GM18907 (cell line): ENCODE measurements around the gene SEPTIN14.
"Not testable (repeated sequence)": the region's sequence is repeated elsewhere in the genome, so short reads cannot be mapped to it uniquely, and the experiment has no call there.

Experiments used
- ATAC-seq: cut with Tn5 transposase; IDR thresholded peaks from one replicate; pipeline ENCODE4 v1.9.1; 2021; ENCODE audit warnings: mild to moderate bottlenecking, moderate library complexity; ENCODE audit not compliant: unreplicated experiment

SEPTIN14 gene

DNA sequence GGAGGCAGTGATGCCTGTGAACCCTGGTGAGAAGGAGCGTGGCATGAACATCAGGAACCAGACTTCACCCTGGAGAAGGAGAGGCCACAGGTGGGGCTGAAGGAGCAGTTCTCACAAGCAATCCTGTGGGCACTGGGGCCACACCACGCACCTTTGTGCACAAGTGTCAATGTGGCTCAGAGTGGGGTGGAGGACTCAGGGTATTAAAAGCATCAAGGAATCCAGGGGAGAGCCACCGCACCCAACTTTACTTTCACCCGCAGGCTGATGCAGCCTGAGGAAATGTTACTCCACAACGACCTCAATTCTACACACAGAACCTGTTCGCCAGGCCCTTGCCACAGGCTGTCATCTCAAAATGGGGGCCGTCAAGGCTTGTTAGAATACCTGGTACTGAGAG lies 77.1 kb downstream of the SEPTIN14 start:
- ATAC-seq: not testable (repeated sequence)

DNA sequence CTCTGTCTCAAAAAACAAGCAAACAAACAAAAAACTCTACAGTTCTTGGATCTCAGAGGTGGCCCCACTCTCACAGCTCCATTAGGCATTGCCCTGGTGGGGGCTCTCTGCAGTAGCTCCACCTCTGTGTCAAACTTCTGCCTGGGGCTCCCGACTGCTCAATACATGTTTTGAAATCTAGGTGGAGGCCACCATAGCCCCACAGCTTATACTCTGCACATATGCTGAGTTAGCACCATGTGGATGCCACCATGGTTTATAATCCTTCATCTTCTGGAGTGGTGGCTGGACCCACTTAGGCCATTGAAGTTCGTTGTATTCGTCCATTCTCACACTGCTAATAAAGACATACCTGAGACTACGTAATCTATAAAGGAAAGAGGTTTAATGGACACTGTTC lies 78.4 kb downstream of the SEPTIN14 start:
- no peak for ATAC-seq

DNA sequence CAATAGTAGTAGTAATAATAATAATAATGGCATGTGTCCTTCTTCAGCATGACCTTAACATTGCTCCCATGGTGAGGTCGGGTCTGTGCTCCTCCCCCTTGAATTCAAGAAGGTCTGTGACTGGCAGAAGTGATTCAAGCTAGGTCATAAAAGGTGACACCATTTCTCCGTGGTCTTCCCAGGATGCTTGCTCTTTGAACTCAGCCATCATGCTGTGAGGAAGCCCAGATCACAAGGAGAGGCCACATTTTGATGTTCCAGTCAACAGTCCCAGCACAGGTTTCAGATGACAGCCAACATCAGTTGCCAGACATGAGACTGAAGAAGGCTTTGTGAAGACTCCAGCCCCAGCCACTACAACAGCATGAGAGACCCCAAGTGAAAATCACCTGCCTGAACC lies 83.9 kb downstream of the SEPTIN14 start:
- ATAC-seq: no peak

DNA sequence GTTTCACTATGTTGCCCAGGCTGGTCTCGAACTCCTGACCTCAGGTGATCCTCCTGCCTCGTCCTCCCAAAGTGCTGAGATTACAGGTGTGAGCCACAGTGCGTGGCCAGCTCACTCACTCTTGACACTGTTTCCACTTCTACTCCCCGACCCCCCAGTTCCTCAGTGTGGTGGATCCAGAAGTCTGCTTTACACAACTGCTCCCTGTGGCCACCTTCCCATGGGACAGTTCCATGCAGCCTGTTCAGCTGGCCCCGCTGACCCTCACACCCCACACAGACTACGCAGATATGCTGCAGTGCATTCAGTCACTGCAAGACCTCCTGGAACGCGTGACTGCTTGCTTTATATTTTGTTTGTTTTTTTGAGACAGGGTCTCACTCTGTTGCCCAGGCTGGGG lies 86.4 kb downstream of the SEPTIN14 start:
- no peak for ATAC-seq

DNA sequence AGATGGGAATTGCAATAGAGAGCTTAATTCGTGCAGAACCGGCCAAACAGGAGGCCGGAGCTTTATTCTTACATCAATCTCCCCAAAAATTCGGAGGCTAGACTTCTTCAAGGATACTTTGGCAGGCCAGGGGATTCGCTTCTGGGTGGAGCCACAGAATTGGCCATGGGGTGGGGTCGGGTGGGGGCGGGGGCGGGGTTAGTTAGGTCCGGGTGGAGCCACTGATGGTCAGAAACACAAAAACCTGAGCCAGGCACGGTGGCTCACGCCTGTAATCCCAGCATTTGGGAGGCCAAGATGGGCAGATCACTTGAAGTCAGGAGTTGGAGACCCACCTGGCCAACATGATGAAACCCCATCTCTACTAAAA lies 87.5 kb downstream of the SEPTIN14 start:
- ATAC-seq: no peak

DNA sequence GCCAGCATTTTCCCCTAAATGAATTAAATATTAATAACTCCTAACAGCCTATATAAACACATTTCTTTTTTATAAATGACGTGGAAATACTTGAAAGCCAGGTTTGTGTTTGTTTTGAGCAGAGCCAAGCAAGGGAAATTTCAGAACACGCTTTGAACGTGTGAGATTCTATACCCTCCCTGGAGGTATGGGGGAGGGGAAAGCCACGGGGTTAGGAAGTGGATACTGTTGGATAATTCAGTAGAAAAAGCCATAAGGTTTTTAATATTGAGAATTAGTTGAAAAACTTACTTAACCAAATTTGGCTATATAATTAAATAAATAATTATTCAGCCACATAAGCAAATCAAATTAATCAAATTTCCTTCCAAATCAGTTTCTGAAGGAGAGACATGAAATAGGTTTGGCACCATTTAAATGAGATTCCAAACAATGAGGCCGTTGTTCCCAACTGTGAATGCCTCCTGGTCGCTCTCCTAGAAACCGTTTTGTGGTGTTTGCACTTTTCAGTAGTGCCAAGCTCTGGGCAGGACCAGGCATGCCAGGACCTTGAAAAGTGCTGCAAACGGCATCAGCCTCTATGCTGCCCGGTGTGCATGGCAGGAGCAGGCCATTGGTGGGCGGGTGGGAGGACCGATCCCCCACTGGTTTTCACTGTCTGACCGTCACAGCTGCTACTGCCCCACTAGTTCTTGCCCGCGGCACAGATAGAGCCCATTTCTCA lies 88.1 kb downstream of the SEPTIN14 start:
- no peak for ATAC-seq

DNA sequence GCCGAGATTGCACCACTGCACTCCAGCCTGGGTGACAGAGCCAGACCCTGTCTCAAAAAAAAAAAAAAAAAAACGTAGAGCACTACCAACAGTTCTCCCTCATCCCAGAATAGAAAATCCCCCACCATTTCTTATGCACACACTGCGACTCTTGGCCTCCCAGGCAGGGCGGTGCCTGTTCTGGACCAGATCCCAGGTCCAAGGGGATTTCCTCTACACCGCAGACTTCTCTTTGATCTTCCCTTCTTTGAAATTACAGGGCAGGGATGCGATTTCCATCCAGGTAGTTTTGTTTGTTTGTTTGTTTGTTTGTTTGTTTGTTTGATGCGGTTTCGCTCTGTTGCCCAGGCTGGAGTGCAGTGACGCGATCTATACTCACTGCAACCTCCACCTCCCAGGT lies 91.8 kb downstream of the SEPTIN14 start:
- no peak for ATAC-seq

DNA sequence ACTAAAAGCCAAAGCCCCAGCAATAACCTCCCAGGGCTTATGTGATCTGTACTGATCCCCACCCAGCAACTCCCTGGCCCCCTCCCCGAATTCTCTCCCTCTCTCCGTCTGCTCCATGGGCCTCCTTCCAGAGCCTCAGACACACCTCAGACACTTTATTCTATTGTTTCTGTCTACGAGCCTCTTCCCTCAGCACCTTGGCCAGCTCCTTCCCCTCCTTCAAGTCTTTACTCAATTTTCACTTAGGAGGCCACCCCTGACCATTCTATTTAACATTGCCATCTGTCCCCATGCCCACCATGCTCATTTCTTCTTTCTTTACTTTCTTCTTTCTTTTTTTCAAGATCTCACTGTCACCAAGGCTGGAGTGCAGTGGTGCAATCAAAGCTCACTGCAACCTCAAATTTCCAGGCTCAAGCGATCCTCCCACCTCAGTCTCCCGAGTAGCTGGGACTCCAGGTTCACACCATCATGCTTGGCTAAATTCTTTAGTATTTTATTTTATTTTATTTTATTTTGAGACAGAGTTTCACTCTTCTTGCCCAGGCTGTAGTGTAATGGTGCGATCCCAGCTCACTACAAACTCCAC lies 109.2 kb downstream of the SEPTIN14 start:
- ATAC-seq: not testable (repeated sequence)

DNA sequence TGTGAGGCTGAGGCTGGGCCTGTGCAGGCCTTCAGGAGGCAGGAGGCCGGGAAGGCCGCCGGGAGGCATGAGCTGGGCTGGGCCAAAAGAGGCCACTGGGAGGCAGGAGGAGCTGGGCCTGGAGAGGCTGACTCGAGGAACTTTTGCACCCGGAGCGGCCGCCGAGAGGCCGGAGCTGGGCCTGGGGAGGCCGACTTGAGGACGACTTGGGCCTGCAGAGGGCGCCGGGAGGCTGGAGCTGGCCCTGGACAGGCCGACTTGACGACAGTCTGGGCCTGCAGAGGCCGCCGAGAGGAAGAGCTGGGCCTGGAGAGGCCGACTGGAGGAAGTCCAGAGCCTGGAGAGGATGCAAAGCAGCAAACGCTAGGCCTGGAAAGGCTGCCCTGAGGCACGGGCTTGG lies 117.8 kb downstream of the SEPTIN14 start:
- ATAC-seq: not testable (repeated sequence)
